Testis (tissue), 2 donors: Measurements from ENCODE around the gene INAFM2.

ENCODE experiments used
- POLR2A ChIP-seq: fragments of 450-650 bp; IDR thresholded peaks from one replicate; pipeline ENCODE4 v1.6.1; 2017; ENCODE audit warnings: antibody characterized with exemption, mild to moderate bottlenecking, moderate library complexity
- TF ChIP-seq, protein P1 (sequence below), 3 experiments: fragments of 450-650 bp in 2 of 3; fragments of 200-600 bp in 1 of 3; sonication (generic) in 1 of 3; IDR thresholded peaks; one replicate each; pipeline ENCODE4 v1.5.1; 2016 to 2019; ENCODE audit warnings: antibody characterized with exemption in 3 of 3, mild to moderate bottlenecking in 2 of 3, moderate library complexity in 1 of 3

DNA sequence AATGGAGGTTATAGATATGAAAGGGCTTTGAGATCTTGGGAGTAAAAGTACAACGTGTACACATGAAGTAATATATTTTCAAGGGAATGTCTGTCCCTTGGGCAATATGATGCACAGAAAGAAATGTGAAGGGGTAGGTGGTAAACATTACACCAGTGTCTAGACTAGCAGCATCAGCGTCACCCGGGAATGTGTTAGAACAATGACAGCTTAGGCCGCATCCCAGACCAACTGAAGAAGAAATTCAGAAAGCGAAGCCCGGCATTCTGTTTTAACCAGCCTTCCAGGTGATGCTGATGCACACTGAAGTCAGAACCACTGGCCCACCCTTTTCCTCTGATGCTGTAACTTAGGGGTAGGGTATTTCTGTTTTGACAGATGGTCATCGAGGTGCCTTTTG lies 6.3 kb downstream of the INAFM2 start:
- TF ChIP-seq, protein P1, sequence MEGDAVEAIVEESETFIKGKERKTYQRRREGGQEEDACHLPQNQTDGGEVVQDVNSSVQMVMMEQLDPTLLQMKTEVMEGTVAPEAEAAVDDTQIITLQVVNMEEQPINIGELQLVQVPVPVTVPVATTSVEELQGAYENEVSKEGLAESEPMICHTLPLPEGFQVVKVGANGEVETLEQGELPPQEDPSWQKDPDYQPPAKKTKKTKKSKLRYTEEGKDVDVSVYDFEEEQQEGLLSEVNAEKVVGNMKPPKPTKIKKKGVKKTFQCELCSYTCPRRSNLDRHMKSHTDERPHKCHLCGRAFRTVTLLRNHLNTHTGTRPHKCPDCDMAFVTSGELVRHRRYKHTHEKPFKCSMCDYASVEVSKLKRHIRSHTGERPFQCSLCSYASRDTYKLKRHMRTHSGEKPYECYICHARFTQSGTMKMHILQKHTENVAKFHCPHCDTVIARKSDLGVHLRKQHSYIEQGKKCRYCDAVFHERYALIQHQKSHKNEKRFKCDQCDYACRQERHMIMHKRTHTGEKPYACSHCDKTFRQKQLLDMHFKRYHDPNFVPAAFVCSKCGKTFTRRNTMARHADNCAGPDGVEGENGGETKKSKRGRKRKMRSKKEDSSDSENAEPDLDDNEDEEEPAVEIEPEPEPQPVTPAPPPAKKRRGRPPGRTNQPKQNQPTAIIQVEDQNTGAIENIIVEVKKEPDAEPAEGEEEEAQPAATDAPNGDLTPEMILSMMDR (IDR thresholded peaks at IDR 0.05), result no peak
- TF ChIP-seq POLR2A, result no peak
